ENCODE measurements around the gene IL17RE.

Gene IL17RE

GRCh38 chr3:9903904-9904303 is 1.3 kb downstream of the IL17RE start:
- no peak for DNase-seq

- no peak for DNase-seq
These were observed 3.8 kb downstream of the IL17RE start for GRCh38 chr3:9906480-9906879.

GRCh38 chr3:9908286-9908685 is 5.6 kb downstream of the IL17RE start:
- DNase-seq, result no peak

- DNase-seq, result no peak
These were observed 6.8 kb downstream of the IL17RE start for GRCh38 chr3:9909221-9910013.

GRCh38 chr3:9911863-9912262 is 9.2 kb downstream of the IL17RE start:
- no peak for DNase-seq

GRCh38 chr3:9912294-9912935 is 9.8 kb downstream of the IL17RE start:
- no peak for DNase-seq

- no peak for DNase-seq
These were observed 11.0 kb downstream of the IL17RE start for GRCh38 chr3:9913601-9914000.

- DNase-seq, result no peak
These were observed 11.4 kb downstream of the IL17RE start for GRCh38 chr3:9914011-9914410.

GRCh38 chr3:9914559-9915253 is 12.1 kb downstream of the IL17RE start:
- DNase-seq, result no peak

GRCh38 chr3:9915254-9916141 is 12.8 kb downstream of the IL17RE start:
- DNase-seq, result peak; percentile 27

GRCh38 chr3:9916346-9916733 is 13.7 kb downstream of the IL17RE start:
- DNase-seq, result no peak

- DNase-seq, result peak; percentile 53
These were observed 14.4 kb downstream of the IL17RE start, which contains the start of gene IL17RC for GRCh38 chr3:9916734-9917680. IL17RC (plus strand) TSS chr3:9917098; CDS start chr3:9917316, 218 bp downstream.

GRCh38 chr3:9917820-9918219 is 15.2 kb downstream of the IL17RE start:
- no peak for DNase-seq

- DNase-seq, result no peak
These were observed 15.8 kb downstream of the IL17RE start for GRCh38 chr3:9918261-9919038.

GRCh38 chr3:9928158-9928557 is 25.5 kb downstream of the IL17RE start:
- no peak for DNase-seq

- DNase-seq, result no peak
These were observed 28.3 kb downstream of the IL17RE start for GRCh38 chr3:9930804-9931418.

- DNase-seq, result no peak
These were observed 29.8 kb downstream of the IL17RE start for GRCh38 chr3:9932535-9932842.

- DNase-seq, result peak; percentile 51
These were observed 30.4 kb downstream of the IL17RE start for GRCh38 chr3:9932843-9933560.

GRCh38 chr3:9933561-9934234 is 31.1 kb downstream of the IL17RE start, which contains the start of gene CRELD1:
CRELD1 (plus strand) TSS chr3:9933834; CDS start chr3:9934439, 605 bp downstream.
- DNase-seq, result peak; percentile 94

Data from NCI-H526 treated with DMSO at 0.1 percent for 48 hours (cell line).